ENCODE data around the gene STIP1.

The STIP1 gene

GRCh38 chr11:64222651-64223000 is 36.7 kb downstream of the STIP1 start:
- DNase-seq (ENCODE audit: low spot score) = no peak

GRCh38 chr11:64223001-64223651 is 37.2 kb downstream of the STIP1 start:
- DNase-seq (ENCODE audit: low spot score) = no peak

GRCh38 chr11:64224151-64224890 is 38.4 kb downstream of the STIP1 start:
- no peak for DNase-seq (ENCODE audit: low spot score)

- DNase-seq (ENCODE audit: low spot score) = no peak
These were observed 39.1 kb downstream of the STIP1 start for GRCh38 chr11:64224891-64225607.

GRCh38 chr11:64225608-64226506 is 39.9 kb downstream of the STIP1 start, which contains the start of the genes NUDT22 and TRPT1:
NUDT22 (plus strand) TSS chr11:64226274; CDS start chr11:64226653, 379 bp downstream.
TRPT1 (minus strand) TSS chr11:64226186; CDS start chr11:64225860, 326 bp downstream.
- peak; percentile 82 for DNase-seq (ENCODE audit: low spot score)

GRCh38 chr11:64226507-64227051 is 40.6 kb downstream of the STIP1 start:
- DNase-seq (ENCODE audit: low spot score) = peak; percentile 46

- no peak for DNase-seq (ENCODE audit: low spot score)
These were observed 41.5 kb downstream of the STIP1 start for GRCh38 chr11:64227405-64227956.

GRCh38 chr11:64229090-64229743 is 43.2 kb downstream of the STIP1 start:
- DNase-seq (ENCODE audit: low spot score) = no peak

GRCh38 chr11:64229744-64230170 is 43.8 kb downstream of the STIP1 start:
- DNase-seq (ENCODE audit: low spot score) = peak; percentile 11

- DNase-seq (ENCODE audit: low spot score) = peak; percentile 89
These were observed 44.4 kb downstream of the STIP1 start, which contains the start of gene DNAJC4 for GRCh38 chr11:64230171-64230984. DNAJC4 (plus strand) TSS chr11:64230548; CDS start chr11:64230855, 307 bp downstream.

- DNase-seq (ENCODE audit: low spot score) = no peak
These were observed 45.0 kb downstream of the STIP1 start for GRCh38 chr11:64230985-64231365.

GRCh38 chr11:64231546-64231945 is 45.6 kb downstream of the STIP1 start:
- no peak for DNase-seq (ENCODE audit: low spot score)

GRCh38 chr11:64232182-64232966 is 46.4 kb downstream of the STIP1 start:
- no peak for DNase-seq (ENCODE audit: low spot score)

- DNase-seq (ENCODE audit: low spot score) = no peak
These were observed 47.0 kb downstream of the STIP1 start for GRCh38 chr11:64232967-64233315.

GRCh38 chr11:64233913-64234586 is 48.1 kb downstream of the STIP1 start, which contains the start of gene VEGFB:
VEGFB (plus strand) TSS chr11:64234584; CDS start chr11:64234834, 250 bp downstream.
- DNase-seq (ENCODE audit: low spot score) = peak; percentile 74

GRCh38 chr11:64234647-64235379 is 48.8 kb downstream of the STIP1 start:
- DNase-seq (ENCODE audit: low spot score) = no peak

GRCh38 chr11:64235437-64236161 is 49.6 kb downstream of the STIP1 start:
- DNase-seq (ENCODE audit: low spot score) = no peak
